SK-N-SH (cell line): ENCODE data around the gene NCOR2. TPM values are rescaled to one million over a fixed set of nuclear protein-coding genes. Genes with fewer than 3 reads are reported as not detected.

Experiments used
- CTCF ChIA-PET: fragments of 300-600, 350-600 bp; formaldehyde crosslinking; extraction: SDS; loops from one replicate; lab custom pipeline; 2021; lab: Yijun Ruan, JAX
- POLR2A ChIA-PET: fragments of 350-600 bp; sonication (Branson Sonifier 250); formaldehyde crosslinking; extraction: SDS; loops from one replicate; lab custom pipeline; 2020; ENCODE audit warnings: antibody characterized with exemption, inconsistent platforms; lab: Yijun Ruan, JAX
- DNase-seq: peaks from one replicate; pipeline ENCODE4 v3.0.0; 2012
- H2AFZ ChIP-seq: fragments of 200-600 bp; sonication (generic); 2 replicates; pipeline ENCODE4 v1.8.1; 2016; ENCODE audit warnings: antibody characterized with exemption, mild to moderate bottlenecking, low read depth
- H3F3A ChIP-seq: fragments of 200-600 bp; sonication (generic); replicated peaks from 2 replicates; pipeline ENCODE3; 2016; ENCODE audit warnings: antibody characterized with exemption, mild to moderate bottlenecking; ENCODE audit not compliant: insufficient read depth
- H3K27ac ChIP-seq, 2 experiments: fragments of 200-500 bp in 1 of 2; fragments of 200-600 bp in 1 of 2; sonication (Bioruptor generic) in 1 of 2; sonication (generic), shearing (Covaris generic) in 1 of 2; 2 replicates each; pipeline versions ENCODE4 v1.5.1 to v1.6.1; 2014 to 2016; ENCODE audit warnings: low read depth in 2 of 2, inconsistent platforms in 1 of 2, low read length in 1 of 2, mild to moderate bottlenecking in 1 of 2, mixed read lengths in 1 of 2
- H3K27me3 ChIP-seq: fragments of 200-600 bp; sonication (generic), shearing (Covaris generic); 2 replicates; pipeline ENCODE4 v1.6.1; 2016; ENCODE audit warnings: mixed run types; ENCODE audit not compliant: insufficient read depth
- H3K36me3 ChIP-seq, 2 experiments: fragments of 200-500 bp in 1 of 2; fragments of 200-600 bp in 1 of 2; sonication (Bioruptor generic) in 1 of 2; sonication (generic) in 1 of 2; replicated peaks in 1 of 2; 2 replicates each; pipeline versions ENCODE3 to v1.5.1; 2014 to 2016; ENCODE audit warnings: low read length in 1 of 2, mild to moderate bottlenecking in 1 of 2; ENCODE audit not compliant: insufficient read depth in 2 of 2, control insufficient read depth in 1 of 2
- H3K4me1 ChIP-seq, 2 experiments: fragments of 200-500 bp in 1 of 2; fragments of 200-600 bp in 1 of 2; sonication (Bioruptor generic) in 1 of 2; sonication (generic), shearing (Covaris generic) in 1 of 2; 2 replicates each; pipeline versions ENCODE4 v1.5.1 to v1.6.1; 2014 to 2016; ENCODE audit warnings: low read depth in 1 of 2, low read length in 1 of 2, mixed run types in 1 of 2; ENCODE audit not compliant: insufficient read depth in 2 of 2, control insufficient read depth in 1 of 2
- H3K4me2 ChIP-seq: fragments of 200-600 bp; sonication (generic), shearing (Covaris generic); 2 replicates; pipeline ENCODE4 v1.6.1; 2017; ENCODE audit warnings: mixed run types
- H3K4me3 ChIP-seq, 2 experiments: fragments of 200-500 bp in 1 of 2; fragments of 200-600 bp in 1 of 2; sonication (Bioruptor generic) in 1 of 2; sonication (generic), shearing (Covaris generic) in 1 of 2; 2 replicates each; pipeline versions ENCODE4 v1.5.1 to v1.8.1; 2014 to 2016; ENCODE audit warnings: low read depth in 2 of 2, inconsistent platforms in 1 of 2, low read length in 1 of 2, mild to moderate bottlenecking in 1 of 2, mixed read lengths in 1 of 2, moderate library complexity in 1 of 2
- H3K79me2 ChIP-seq: fragments of 200-600 bp; sonication (generic); 2 replicates; pipeline ENCODE4 v1.8.1; 2017; ENCODE audit warnings: mild to moderate bottlenecking; ENCODE audit not compliant: insufficient read depth
- H3K9ac ChIP-seq: fragments of 200-600 bp; sonication (generic); 2 replicates; pipeline ENCODE4 v1.6.1; 2017; ENCODE audit warnings: mixed run types
- H3K9me2 ChIP-seq: fragments of 200-600 bp; sonication (generic); 2 replicates; pipeline ENCODE4 v1.6.1; 2017; ENCODE audit warnings: mixed run types
- H3K9me3 ChIP-seq: fragments of 200-600 bp; sonication (generic); 2 replicates; pipeline ENCODE4 v1.6.1; 2017; ENCODE audit warnings: mixed run types, mild to moderate bottlenecking, moderate library complexity
- H4K20me1 ChIP-seq: fragments of 200-600 bp; sonication (generic); 2 replicates; pipeline ENCODE4 v1.6.1; 2017; ENCODE audit warnings: mild to moderate bottlenecking, mixed run types; ENCODE audit not compliant: insufficient read depth
- CHD2 ChIP-seq: fragments of 150-350 bp; IDR thresholded peaks from 2 replicates; pipeline ENCODE4 v1.6.1; 2018; ENCODE audit warnings: low read length; ENCODE audit not compliant: partially characterized antibody
- CTCF ChIP-seq: fragments of 200-600 bp; sonication (generic); IDR thresholded peaks from 2 replicates; pipeline ENCODE4 v1.6.1; 2017; ENCODE audit warnings: antibody characterized with exemption, mild to moderate bottlenecking, moderate library complexity
- ELF1 ChIP-seq: IDR thresholded peaks from 2 replicates; pipeline ENCODE4 v1.4.0; 2012
- FOSL2 ChIP-seq: IDR thresholded peaks from 2 replicates; pipeline ENCODE4 v1.4.0; 2012; ENCODE audit warnings: low read depth, mild to moderate bottlenecking, moderate library complexity, borderline replicate concordance
- GATA2 ChIP-seq: sonication (generic); formaldehyde crosslinking; IDR thresholded peaks from 2 replicates; pipeline ENCODE4 v1.5.0; 2020; ENCODE audit warnings: mild to moderate bottlenecking, missing genetic modification reagents
- JUND ChIP-seq: IDR thresholded peaks from 2 replicates; pipeline ENCODE4 v1.4.0; 2012
- MEF2A ChIP-seq: IDR thresholded peaks from 2 replicates; pipeline ENCODE4 v1.4.0; 2012; ENCODE audit warnings: low read depth, borderline replicate concordance
- NFIC ChIP-seq: IDR thresholded peaks from 2 replicates; pipeline ENCODE4 v1.4.0; 2012; ENCODE audit warnings: borderline replicate concordance
- POLR2AphosphoS5 ChIP-seq: IDR thresholded peaks from 2 replicates; pipeline ENCODE4 v1.6.1; 2012; ENCODE audit warnings: low read depth, low read length
- RAD21 ChIP-seq: IDR thresholded peaks from 2 replicates; pipeline ENCODE4 v1.6.1; 2012; ENCODE audit warnings: mild to moderate bottlenecking, low read length
- RCOR1 ChIP-seq: fragments of 150-350 bp; IDR thresholded peaks from 2 replicates; pipeline ENCODE4 v1.6.1; 2017; ENCODE audit warnings: antibody characterized with exemption, low read length
- RFX5 ChIP-seq: IDR thresholded peaks from 2 replicates; pipeline ENCODE4 v1.6.1; 2012; ENCODE audit warnings: mild to moderate bottlenecking, improper control_type of control experiment, low read length
- RXRA ChIP-seq: IDR thresholded peaks from 2 replicates; pipeline ENCODE4 v1.4.0; 2012; ENCODE audit warnings: low read depth, mild to moderate bottlenecking, borderline replicate concordance
- SIN3A ChIP-seq: IDR thresholded peaks from 2 replicates; pipeline ENCODE4 v1.6.1; 2012; ENCODE audit warnings: low read depth, mild to moderate bottlenecking, low read length, moderate library complexity, borderline replicate concordance
- TCF12 ChIP-seq: IDR thresholded peaks from 2 replicates; pipeline ENCODE4 v1.4.0; 2012
- USF1 ChIP-seq: IDR thresholded peaks from 2 replicates; pipeline ENCODE4 v1.4.0; 2012; ENCODE audit warnings: low read depth, borderline replicate concordance
- YY1 ChIP-seq: IDR thresholded peaks from 2 replicates; pipeline ENCODE4 v1.4.0; 2012; ENCODE audit warnings: low read depth, mild to moderate bottlenecking
- WGBS: methylation state at CpG from one replicate; pipeline ENCODE4 v1.1.6; 2017; ENCODE audit warnings: low lambda C conversion rate; 5-methylcytosine and 5-hydroxymethylcytosine counted together
- polyA plus RNA-seq, 3 experiments: library from polyadenylated mRNA; depleted of rRNA; stranded (reverse); fragments of >200 nt; gene quantifications; 2 replicates each; pipeline ENCODE4 v1.2.3, GENCODE V29; 2012

NCOR2 gene
- polyA plus RNA-seq, 1 of the 3 experiments (the other 2 are of a cell fraction): 19.0 TPM

GRCh38 chr12:124556074-124556466 is 11.3 kb downstream of the NCOR2 start:
- H3K9ac ChIP-seq: no peak overlapping the region
- H3K27me3 ChIP-seq: no peaks in the 10 kb centered on the region
- H3K9me2 ChIP-seq: no peaks in the 10 kb centered on the region
- TF ChIP-seq CTCF (no peak), CHD2 (no peak), YY1 (no peak)
- H3K36me3 ChIP-seq: no peaks in the 10 kb centered on the region
- H3K4me3 ChIP-seq: no peak overlapping the region
- ChIA-PET CTCF (interaction anchor here (1.0 to 1.5 kb wide), 2 partner anchors 13 to 202 kb away, joined by 3 read pairs; no protein-coding TSS in a partner anchor), POLR2A (no interaction called here)
- peaks cover 99% of the 10 kb centered on the region for H3K79me2 ChIP-seq
- H2AFZ ChIP-seq: no peak overlapping the region
- H3K27ac ChIP-seq: no peak overlapping the region; a peak in 1 of 4 replicates
- H3K4me2 ChIP-seq: no peak overlapping the region
- H3F3A ChIP-seq: peaks cover 11% of the 10 kb centered on the region
- peaks cover 18 to 50% of the 10 kb centered on the region in 2 experiments for H3K4me1 ChIP-seq
- DNase-seq: no peak
- H3K9me3 ChIP-seq: no peaks in the 10 kb centered on the region
- 93% methylated on average over 8 of the region's 9 CpGs for WGBS
- peaks cover 99% of the 10 kb centered on the region for H4K20me1 ChIP-seq

GRCh38 chr12:124555168-124556073 is 12.0 kb downstream of the NCOR2 start:
- Histone ChIP-seq H3K79me2 (peaks cover 99% of the 10 kb centered on the region), H3K4me3 (no peak overlapping the region), H3K27me3 (no peaks in the 10 kb centered on the region), H3K27ac (peak overlapping the region in 1 of 2 experiments; percentile 6; a peak in 1 of 4 replicates), H3K4me2 (no peak overlapping the region), H3F3A (peaks cover 13% of the 10 kb centered on the region), H2AFZ (no peak overlapping the region), H3K4me1 (peaks cover 25 to 54% of the 10 kb centered on the region in 2 experiments), H3K9me3 (no peaks in the 10 kb centered on the region), H3K9me2 (no peaks in the 10 kb centered on the region), H4K20me1 (peaks cover 99% of the 10 kb centered on the region), H3K36me3 (no peaks in the 10 kb centered on the region), H3K9ac (no peak overlapping the region)
- no peak for TF ChIP-seq GATA2 (CRISPR knock-in tag)
- no peak for TF ChIP-seq FOSL2
- no peak for TF ChIP-seq SIN3A
- TF ChIP-seq RXRA: no peak
- no peak for TF ChIP-seq RFX5
- no peak for TF ChIP-seq JUND
- TF ChIP-seq TCF12: no peak
- no peak for TF ChIP-seq RCOR1
- no peak for TF ChIP-seq ELF1
- TF ChIP-seq MEF2A: no peak
- no peak for TF ChIP-seq POLR2AphosphoS5
- TF ChIP-seq RAD21: no peak
- no peak for TF ChIP-seq USF1
- no peak for TF ChIP-seq NFIC
- ChIA-PET POLR2A (no interaction called here), CTCF (interaction anchor here (1.2 to 1.5 kb wide), 2 partner anchors 9 to 203 kb away, joined by 3 read pairs; no protein-coding TSS in a partner anchor)
- DNase-seq: no peak
- 94% methylated on average over 25 of the region's 28 CpGs for WGBS
